Skin epidermis (tissue), 12 donors: ENCODE results near the gene WNK2.

Source experiments
- H3K27ac ChIP-seq, 21 experiments: fragments of 200-600 bp; sonication (generic) in 11 of 21; one replicate each; pipeline ENCODE4 v1.5.0; 2020; ENCODE audit warnings: mild to moderate bottlenecking in 3 of 21, inconsistent platforms in 2 of 21, moderate library complexity in 2 of 21
- H3K4me3 ChIP-seq, 7 experiments: fragments of 200-600 bp; sonication (generic) in 2 of 7; one replicate each; pipeline ENCODE4 v1.5.0; 2020; ENCODE audit warnings: inconsistent platforms in 2 of 7, mild to moderate bottlenecking in 2 of 7, moderate library complexity in 1 of 7

The WNK2 gene

GRCh38 chr9:93280661-93281259 lies 96.8 kb downstream of the WNK2 start:
- no peak overlapping the region for H3K4me3 ChIP-seq
- H3K27ac ChIP-seq, result no peak overlapping the region

- Histone ChIP-seq H3K4me3 (no peak overlapping the region), H3K27ac (no peak overlapping the region)
Measured at GRCh38 chr9:93286252-93287188, 102.6 kb downstream of the WNK2 start.

GRCh38 chr9:93287189-93287552 lies 103.2 kb downstream of the WNK2 start:
- H3K4me3 ChIP-seq, result no peak overlapping the region
- H3K27ac ChIP-seq, result no peak overlapping the region

GRCh38 chr9:93287593-93287992 lies 103.7 kb downstream of the WNK2 start:
- no peak overlapping the region for H3K4me3 ChIP-seq
- H3K27ac ChIP-seq, result no peak overlapping the region

GRCh38 chr9:93288341-93288740 lies 104.4 kb downstream of the WNK2 start:
- Histone ChIP-seq H3K4me3 (no peak overlapping the region), H3K27ac (no peak overlapping the region)

- no peak overlapping the region for H3K27ac ChIP-seq
- no peak overlapping the region for H3K4me3 ChIP-seq
Measured at GRCh38 chr9:93288891-93289883, 105.2 kb downstream of the WNK2 start.

GRCh38 chr9:93290495-93291434 lies 106.8 kb downstream of the WNK2 start:
- Histone ChIP-seq H3K27ac (no peak overlapping the region), H3K4me3 (no peak overlapping the region)

GRCh38 chr9:93291536-93292287 lies 107.8 kb downstream of the WNK2 start:
- Histone ChIP-seq H3K4me3 (no peak overlapping the region), H3K27ac (no peak overlapping the region)

- Histone ChIP-seq H3K4me3 (no peak overlapping the region), H3K27ac (no peak overlapping the region)
Measured at GRCh38 chr9:93292288-93292615, 108.3 kb downstream of the WNK2 start.

- H3K27ac ChIP-seq, result no peak overlapping the region
- H3K4me3 ChIP-seq, result no peak overlapping the region
Measured at GRCh38 chr9:93292664-93293328, 108.9 kb downstream of the WNK2 start.

GRCh38 chr9:93294011-93294410 lies 110.1 kb downstream of the WNK2 start:
- Histone ChIP-seq H3K4me3 (no peak overlapping the region), H3K27ac (no peak overlapping the region)

GRCh38 chr9:93295031-93295430 lies 111.1 kb downstream of the WNK2 start:
- Histone ChIP-seq H3K27ac (no peak overlapping the region), H3K4me3 (no peak overlapping the region)

GRCh38 chr9:93295456-93296076 lies 111.6 kb downstream of the WNK2 start:
- no peak overlapping the region for H3K27ac ChIP-seq
- no peak overlapping the region for H3K4me3 ChIP-seq

- Histone ChIP-seq H3K27ac (no peak overlapping the region), H3K4me3 (no peak overlapping the region)
Measured at GRCh38 chr9:93296889-93297480, 113.0 kb downstream of the WNK2 start.

- no peak overlapping the region for H3K4me3 ChIP-seq
- no peak overlapping the region for H3K27ac ChIP-seq
Measured at GRCh38 chr9:93297659-93298497, 113.9 kb downstream of the WNK2 start.
